ENCODE results near the gene IFITM1. TPM values are rescaled to one million over a fixed set of nuclear protein-coding genes. Genes with fewer than 3 reads are reported as not detected.
A peak's percentile ranks its signal among the peaks of the same experiment; 100 is the strongest.

The IFITM1 gene
- total and polyA plus RNA-seq, 2 experiments from 2014 or later = 98.0 to 159 TPM

DNA sequence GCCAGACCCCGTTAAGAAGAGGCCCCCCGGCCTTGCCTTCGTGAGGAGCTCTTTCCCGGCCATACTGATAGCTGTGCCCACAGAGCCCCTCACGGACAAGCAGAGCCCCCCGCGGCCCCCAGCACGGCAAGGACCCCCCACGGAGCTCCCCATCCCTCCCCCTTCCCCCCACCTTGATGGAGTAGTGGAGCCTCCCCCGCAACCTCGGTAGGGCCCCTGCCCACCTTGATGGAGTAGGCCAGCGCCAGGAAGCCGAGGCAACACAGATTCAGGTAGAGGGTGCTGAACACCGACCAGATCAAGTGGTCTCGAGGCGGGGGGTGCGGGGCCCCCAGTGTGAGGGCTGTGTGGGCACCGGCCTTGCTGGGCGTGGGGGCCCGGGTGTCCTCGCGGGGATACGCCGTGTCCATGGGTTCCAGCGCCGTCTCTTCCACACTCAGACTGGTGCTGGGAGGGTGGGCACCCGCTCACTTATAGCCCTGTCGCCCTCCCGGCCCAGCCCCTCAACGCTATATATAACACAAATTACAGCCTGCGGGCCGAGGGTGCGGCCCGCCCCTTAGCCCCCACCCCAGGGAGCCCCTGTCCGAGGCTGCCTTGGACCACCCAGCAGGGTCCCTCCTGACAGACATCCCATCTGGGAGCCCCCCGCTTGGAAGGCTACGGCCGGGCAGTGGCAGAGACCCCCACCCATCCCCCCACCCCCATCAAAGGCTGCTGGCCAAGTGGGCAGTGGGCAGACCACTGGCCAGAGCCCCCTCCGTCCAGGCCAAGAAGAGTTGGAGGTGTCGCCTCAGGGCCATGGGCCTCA, 14.6 kb upstream of the IFITM1 start, which contains the start of gene IFITM5:
Gene IFITM5 (minus strand): TSS at position 446 of the 811 bp plus-strand sequence. CDS start 36 bp downstream, at position 410.
- 83% methylated on average over 16 of the region's 40 CpGs for WGBS (ENCODE audit: low lambda C conversion rate, missing lambda C conversion rate)
- no peak within 1 kb of the TSS for H2AFZ ChIP-seq
- peaks cover 3% of the 10 kb centered on the region for H3K4me1 ChIP-seq (ENCODE audit: insufficient read depth)
- TF ChIP-seq CTCF (IDR thresholded peaks at IDR 0.05; ENCODE audit: poor library complexity) = no peak
- no peak for TF ChIP-seq EZH2 (IDR thresholded peaks at IDR 0.05; ENCODE audit: borderline replicate concordance)
- no peak for TF ChIP-seq EZH2phosphoT487 (IDR thresholded peaks at IDR 0.05; ENCODE audit: low read depth, severe bottlenecking, unreplicated experiment)
- H4K20me1 ChIP-seq (ENCODE audit: insufficient read depth, poor library complexity, severe bottlenecking) = no peaks in the 10 kb centered on the region
- no peak within 1 kb of the TSS for H3K4me3 ChIP-seq
- H3K36me3 ChIP-seq (replicated peaks; ENCODE audit: insufficient read depth, low read depth) = no peaks in the 10 kb centered on the region
- DNase-seq (ENCODE audit: low spot score) = no peak
- H3K27me3 ChIP-seq = no peaks in the 10 kb centered on the region
- no peaks in the 10 kb centered on the region for H3K9me2 ChIP-seq (replicated peaks; ENCODE audit: insufficient read depth)
- H3K4me2 ChIP-seq = no peak within 1 kb of the TSS
- no peak within 1 kb of the TSS for H3K27ac ChIP-seq
- H3K79me2 ChIP-seq = no peaks in the 10 kb centered on the region
- no peaks in the 10 kb centered on the region for H3K9me3 ChIP-seq (ENCODE audit: low read depth)

DNA sequence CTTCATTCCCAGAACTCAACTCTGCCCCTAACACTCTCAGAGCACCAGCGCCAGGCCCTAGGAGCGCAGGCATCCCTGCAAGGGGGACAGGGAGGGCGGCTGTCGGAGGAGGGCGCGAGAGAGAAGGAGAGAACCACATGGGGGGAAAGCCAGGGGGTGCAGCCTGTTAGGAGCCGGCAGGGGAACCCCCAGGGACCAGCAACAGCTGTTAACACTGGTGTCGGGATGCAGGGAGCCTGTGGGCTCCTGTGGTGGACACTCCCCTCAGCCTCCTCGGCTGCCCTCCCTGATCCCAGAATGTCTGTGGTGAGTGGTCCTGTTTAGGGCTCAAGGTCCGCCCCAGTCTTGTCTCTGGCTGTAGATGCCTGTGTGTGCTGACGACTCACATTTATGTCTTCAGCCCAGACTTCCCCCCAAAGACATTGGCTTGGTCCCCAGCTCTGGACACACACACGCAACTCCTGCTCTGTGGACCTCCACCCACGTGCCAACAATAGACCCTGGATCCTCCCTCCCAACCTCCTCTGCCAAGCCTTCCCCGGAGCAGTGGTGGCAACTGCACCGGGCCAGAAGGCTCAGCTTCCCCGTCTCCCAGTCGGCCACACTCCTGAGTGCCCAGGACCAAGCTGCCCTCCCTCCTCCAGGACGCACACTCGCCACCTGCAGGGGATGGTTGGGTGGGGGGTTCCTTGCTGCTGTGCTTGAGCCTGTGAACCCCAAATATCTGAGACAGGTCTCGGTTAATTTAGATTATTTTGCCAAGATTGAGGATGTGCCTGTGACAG, 13.7 kb upstream of the IFITM1 start:
- no peak overlapping the region for H2AFZ ChIP-seq
- DNase-seq (ENCODE audit: low spot score) = peak; percentile 61
- H3K36me3 ChIP-seq (replicated peaks; ENCODE audit: insufficient read depth, low read depth) = no peaks in the 10 kb centered on the region
- no peaks in the 10 kb centered on the region for H3K9me2 ChIP-seq (replicated peaks; ENCODE audit: insufficient read depth)
- no peaks in the 10 kb centered on the region for H4K20me1 ChIP-seq (ENCODE audit: insufficient read depth, poor library complexity, severe bottlenecking)
- H3K4me3 ChIP-seq = no peak overlapping the region
- TF ChIP-seq EZH2phosphoT487 (IDR thresholded peaks at IDR 0.05; ENCODE audit: low read depth, severe bottlenecking, unreplicated experiment) (no peak), CTCF (IDR thresholded peaks at IDR 0.05; ENCODE audit: poor library complexity) (peak; percentile 25)
- peaks cover 3% of the 10 kb centered on the region for H3K4me1 ChIP-seq (ENCODE audit: insufficient read depth)
- no peak overlapping the region for H3K27ac ChIP-seq
- H3K27me3 ChIP-seq = no peaks in the 10 kb centered on the region
- no peaks in the 10 kb centered on the region for H3K79me2 ChIP-seq
- H3K9me3 ChIP-seq (ENCODE audit: low read depth) = no peaks in the 10 kb centered on the region
- no peak overlapping the region for H3K4me2 ChIP-seq
- WGBS (ENCODE audit: low lambda C conversion rate, missing lambda C conversion rate) = 47% methylated on average over 16 of the region's 20 CpGs

GRCh38 chr11:303363-303762, 10.5 kb upstream of the IFITM1 start:
- Histone ChIP-seq H3K4me2 (no peak overlapping the region), H3K27ac (no peak overlapping the region), H3K79me2 (no peaks in the 10 kb centered on the region), H3K27me3 (no peaks in the 10 kb centered on the region), H3K9me2 (replicated peaks; ENCODE audit: insufficient read depth) (no peaks in the 10 kb centered on the region), H4K20me1 (ENCODE audit: insufficient read depth, poor library complexity, severe bottlenecking) (no peaks in the 10 kb centered on the region), H2AFZ (no peak overlapping the region), H3K9me3 (ENCODE audit: low read depth) (no peaks in the 10 kb centered on the region), H3K4me3 (no peak overlapping the region), H3K36me3 (replicated peaks; ENCODE audit: insufficient read depth, low read depth) (no peaks in the 10 kb centered on the region), H3K4me1 (ENCODE audit: insufficient read depth) (peaks cover 3% of the 10 kb centered on the region)
- 88% methylated on average over 7 of the region's 12 CpGs for WGBS (ENCODE audit: low lambda C conversion rate, missing lambda C conversion rate)
- TF ChIP-seq EZH2phosphoT487 (IDR thresholded peaks at IDR 0.05; ENCODE audit: low read depth, severe bottlenecking, unreplicated experiment) = no peak
- TF ChIP-seq EZH2 (IDR thresholded peaks at IDR 0.05; ENCODE audit: borderline replicate concordance) = no peak
- no peak for TF ChIP-seq CTCF (IDR thresholded peaks at IDR 0.05; ENCODE audit: poor library complexity)
- no peak for DNase-seq (ENCODE audit: low spot score)
